Measurements from ENCODE around the gene DPEP3.

DPEP3 gene

DNA sequence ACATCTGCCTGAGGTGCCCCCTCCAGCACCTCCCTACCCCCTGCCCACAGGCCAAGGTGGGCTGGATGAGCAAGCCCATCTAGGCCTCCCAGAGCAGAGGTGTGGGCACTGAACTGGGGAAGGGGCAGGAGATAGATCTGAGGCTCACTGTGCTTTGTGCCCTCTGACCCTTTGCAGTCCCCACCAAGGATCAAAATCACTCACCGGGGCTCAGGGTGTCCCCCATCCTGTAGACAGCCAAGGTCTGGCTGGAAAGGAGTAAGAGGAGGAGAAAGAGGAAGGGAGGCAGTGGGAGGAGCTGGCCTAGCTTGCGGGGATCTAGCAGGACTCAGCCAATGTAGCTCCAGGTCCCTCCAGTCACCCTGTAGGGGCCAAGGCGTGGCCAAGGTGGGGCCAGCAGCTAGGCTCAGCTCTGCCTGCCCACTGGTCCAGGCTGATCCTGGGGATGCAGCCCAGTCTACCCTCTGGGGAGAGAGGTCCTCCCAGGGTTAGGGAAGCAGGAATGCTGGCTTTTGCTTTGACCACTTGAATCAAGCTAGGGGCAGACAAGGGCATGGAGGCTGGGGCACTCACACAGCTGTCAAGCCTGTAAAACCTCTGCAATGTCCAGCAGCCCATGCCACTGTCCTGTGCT is 13.6 kb downstream of the DPEP3 start:
- peak; percentile 57 for DNase-seq (ENCODE audit: low spot score)

DNA sequence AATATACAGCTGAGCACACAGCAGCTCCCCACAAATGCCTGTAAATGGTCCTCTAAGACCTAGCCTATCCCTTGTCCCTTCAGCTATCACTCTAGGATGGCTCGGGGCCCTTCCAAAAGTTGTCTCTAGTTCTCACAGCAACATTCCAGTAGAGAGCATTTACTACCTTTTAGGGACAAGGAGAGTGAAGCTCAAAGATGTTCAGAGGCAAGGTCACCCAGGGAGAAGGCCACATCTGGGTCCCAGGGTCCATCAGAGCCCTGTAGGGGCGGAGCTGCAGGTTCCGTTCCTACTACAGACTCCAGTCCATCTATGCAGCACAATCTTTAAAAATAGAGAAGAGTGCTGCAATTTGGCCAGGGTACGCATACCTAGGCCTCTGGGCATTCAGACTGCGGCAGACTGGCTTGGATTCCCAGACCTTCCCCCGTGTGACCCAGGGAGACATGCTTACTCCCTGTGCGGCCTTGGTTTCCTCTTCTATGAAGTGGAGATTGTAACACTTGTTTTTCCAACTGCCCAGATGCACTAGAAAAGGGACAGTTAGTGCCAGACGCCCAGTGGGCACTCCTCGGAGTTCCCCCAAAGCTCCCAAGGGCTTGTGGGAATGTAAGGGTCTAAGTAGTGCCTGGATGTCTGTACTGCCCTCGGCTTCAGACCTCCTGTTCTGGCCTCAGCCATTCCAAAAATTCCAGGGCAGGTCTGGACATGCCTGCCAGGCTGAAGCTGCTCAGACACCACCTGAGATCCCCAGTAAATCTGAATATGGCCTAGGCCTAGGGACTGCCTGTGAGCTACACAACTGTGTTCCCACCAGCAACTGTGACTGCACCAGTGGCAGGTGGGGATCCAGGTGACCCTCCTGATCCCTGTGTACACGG is 14.4 kb downstream of the DPEP3 start:
- DNase-seq (ENCODE audit: low spot score), result no peak

DNA sequence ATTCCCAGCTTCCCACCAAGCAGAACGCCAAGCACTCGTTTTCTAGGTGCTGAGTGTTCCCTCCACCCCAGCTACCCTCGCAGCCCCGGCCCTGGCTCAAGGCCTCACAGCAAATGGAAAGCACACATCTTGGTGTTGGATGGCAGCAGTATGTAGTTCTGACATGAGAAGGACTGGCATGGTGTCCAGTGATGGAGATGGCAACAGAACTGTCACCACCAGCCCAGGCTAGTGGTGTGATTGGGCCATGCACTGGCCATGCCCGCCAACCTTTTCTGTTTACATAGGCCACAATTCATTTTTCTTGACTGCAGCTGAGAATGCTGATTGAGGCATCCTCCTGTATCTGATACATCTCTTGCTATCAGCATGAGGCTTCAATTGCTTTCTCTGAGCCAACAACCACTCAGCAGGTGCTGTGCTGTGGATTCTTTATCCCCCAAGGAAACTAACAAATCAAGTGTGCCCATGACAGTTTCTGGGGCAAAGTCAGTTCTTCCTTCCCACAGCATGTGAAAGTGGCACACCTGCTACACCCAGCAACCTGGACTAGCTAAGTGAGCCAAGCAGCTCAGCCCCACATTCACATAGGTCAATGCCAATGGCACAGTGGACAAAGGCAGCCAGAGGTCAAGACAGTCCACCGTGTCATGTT is 15.7 kb downstream of the DPEP3 start:
- no peak for DNase-seq (ENCODE audit: low spot score)

DNA sequence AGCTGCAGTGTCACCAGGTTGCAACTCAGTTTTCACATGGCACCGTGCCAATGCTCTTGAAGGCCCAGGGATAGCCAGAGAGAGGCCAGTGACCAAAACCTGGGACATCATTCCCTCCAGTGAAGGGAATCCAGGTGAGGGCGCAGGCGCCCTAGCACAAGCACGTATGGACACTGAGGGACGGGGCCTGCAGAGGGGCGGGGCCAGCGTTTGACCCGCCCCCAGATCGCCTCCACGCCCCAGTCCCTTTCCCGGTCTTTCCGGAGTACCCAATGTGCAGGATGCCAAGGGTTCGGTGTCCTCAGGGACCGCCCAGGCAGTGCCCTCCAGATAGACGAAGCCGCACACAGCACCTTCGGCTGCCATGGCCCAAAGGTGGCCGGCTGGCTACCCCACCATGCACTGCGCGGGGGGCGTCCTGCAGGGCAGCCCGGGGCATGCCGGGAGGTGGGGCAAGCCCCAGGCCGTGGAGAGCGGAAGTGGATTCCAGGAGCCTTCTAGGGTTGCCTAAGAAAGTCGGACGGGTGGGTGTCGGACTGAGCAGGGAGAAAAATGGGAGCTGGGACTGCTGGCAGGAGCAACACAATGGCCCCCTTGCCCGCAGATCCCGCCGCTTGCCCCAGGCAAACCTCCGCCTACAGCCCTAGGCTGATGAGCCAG is 16.5 kb downstream of the DPEP3 start:
- no peak for DNase-seq (ENCODE audit: low spot score)

DNA sequence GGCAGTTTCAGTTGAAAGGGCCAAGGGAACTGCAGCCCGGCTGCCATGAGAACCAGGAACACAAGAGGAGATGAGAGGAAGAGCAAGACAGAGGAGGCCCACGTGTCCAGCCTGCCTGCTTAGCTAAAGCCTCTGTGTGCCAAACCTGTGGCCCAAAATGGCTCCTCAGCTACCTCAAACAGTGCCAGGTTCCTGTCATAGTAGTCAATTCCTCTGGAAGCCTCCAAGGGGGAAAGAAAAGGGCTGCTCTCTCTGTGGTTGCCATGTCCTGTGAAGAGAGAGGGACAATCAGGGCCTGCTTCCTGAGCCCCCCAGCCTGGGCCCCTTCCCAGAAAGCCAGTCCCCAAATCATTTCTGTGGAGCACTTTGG is 17.0 kb downstream of the DPEP3 start:
- DNase-seq (ENCODE audit: low spot score), result no peak

DNA sequence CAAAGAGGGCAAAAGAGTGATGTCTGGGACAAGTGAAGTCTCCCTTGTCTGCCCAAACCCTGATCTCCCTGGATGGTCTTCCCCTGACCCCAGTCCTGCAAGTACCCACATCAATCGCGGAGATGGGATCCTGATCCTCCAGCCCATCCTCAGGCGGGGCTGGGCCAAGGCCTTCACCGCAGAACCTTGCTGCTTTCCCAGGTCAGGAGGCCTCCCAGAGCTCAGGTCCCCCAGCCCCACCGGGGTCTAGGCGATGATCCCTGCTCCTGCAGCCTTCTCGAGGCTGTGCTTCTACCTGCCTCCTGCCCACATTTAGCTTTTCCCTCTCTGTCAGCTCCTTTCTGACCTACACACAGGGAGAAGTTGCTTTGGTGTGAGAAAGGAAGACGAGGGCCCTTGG is 18.2 kb downstream of the DPEP3 start:
- DNase-seq (ENCODE audit: low spot score), result no peak

DNA sequence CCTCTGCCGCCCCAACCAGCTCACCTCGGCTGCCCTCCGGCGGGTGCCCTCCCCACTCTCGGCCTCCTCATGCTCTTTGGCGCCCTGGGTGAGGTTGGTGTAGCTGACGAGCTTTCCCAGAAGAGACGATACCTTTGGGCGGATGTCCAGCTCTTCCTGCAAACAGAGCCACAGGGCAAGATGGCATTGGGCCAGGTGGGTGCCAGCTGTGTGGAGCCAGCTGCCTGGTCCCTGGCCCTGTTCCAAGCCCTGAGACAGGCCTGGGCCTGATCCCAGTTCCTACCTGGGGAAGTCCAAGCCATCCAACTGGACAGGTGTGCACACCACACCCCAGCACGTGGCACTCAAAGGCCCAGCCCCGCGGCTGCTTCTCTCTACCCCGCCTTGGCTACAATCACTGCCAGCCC is 18.7 kb downstream of the DPEP3 start:
- DNase-seq (ENCODE audit: low spot score), result no peak

DNA sequence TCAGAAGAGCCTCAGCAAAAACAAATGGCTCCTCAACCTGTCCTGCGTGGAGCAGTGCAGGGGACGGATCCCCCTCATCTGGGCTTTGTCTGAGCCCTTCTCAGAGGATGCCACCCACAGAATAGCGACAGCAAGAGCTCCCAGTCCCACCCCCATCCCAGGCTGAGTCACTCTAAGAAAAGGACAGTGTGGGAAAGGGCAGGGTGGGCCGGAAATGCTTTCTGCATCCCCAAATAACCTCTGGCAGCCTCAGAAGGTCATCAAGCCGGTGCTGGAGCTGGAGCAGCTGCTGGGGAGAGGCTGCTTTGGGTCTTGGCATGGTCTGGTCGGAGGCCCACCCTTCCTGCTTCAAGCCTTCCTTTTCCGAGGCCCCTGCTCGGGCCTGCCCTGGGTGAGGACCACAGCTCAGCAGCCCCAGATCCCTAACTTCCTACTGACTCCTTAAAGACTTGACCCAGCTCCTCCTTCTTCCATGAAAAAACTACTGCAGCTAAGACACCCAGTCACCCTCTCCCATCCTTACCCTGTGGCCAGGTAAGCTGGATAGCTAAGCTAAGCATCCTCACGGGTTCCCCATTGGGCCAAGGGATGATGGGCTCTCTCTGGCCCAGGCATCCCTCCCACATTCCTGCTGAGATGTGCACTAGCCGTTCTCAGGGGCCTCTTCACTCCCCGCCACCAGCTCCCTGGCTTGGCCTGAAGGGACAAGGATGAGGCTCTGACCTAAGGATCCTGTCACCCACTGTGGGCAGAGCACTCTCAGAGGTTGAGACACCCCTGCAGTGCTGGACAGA is 20.6 kb downstream of the DPEP3 start:
- DNase-seq (ENCODE audit: low spot score), result no peak

DNA sequence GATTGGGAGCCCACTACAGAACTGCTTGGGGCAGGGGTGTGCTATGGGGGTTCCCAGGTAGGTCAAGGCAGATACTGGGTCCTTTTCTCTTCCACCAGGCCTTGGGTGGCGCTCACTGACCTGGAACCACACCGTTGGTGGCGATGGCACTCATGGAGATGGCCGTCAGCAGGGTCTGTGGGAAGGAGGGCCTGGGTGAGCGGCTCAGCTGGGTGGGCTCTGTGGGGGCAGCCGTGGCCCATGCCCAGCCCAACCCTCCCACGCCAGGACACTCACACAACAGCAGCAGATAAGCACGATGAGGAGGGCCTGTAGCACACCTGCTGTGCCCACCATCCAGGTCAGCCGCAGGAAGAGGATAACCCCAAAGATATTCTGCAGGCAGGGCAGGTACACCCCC is 22.7 kb downstream of the DPEP3 start:
- no peak for DNase-seq (ENCODE audit: low spot score)

DNA sequence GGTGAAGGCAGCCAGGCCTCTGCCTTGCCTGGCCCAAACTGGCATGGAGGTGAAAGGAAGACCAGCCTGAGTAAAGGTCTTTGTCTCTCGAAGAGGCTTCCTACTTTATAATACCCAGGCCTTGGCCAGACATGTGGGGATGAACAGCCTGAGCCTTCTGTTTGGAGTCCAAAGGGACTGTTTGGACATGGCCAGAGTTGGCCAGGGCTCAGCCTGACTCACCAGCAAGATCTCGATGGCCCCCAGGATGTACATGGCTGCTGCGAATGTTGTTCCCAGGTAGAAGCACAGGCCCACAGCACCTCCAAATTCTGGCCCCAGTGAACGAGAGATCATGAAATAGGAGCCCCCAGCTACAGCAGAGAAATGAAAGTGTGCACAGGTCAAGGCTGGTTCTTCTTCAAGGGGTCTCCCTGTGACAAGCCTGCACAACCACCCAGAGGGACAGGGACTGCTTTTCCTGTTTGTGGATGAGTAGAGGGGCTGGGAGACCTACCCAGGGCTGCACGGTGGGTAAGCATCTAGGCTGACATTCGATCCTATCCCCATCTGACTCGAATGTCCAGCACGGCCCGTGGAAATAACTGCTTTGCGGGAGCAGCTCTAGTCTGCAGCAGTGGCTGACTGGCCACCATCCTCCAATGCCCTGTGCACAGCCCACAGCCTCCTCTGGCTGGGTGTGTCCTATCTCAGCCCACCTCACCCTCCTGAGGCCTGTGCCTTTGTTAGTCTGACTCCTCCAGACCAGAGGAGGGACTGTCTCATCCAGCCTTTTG is 25.7 kb downstream of the DPEP3 start:
- DNase-seq (ENCODE audit: low spot score), result no peak

DNA sequence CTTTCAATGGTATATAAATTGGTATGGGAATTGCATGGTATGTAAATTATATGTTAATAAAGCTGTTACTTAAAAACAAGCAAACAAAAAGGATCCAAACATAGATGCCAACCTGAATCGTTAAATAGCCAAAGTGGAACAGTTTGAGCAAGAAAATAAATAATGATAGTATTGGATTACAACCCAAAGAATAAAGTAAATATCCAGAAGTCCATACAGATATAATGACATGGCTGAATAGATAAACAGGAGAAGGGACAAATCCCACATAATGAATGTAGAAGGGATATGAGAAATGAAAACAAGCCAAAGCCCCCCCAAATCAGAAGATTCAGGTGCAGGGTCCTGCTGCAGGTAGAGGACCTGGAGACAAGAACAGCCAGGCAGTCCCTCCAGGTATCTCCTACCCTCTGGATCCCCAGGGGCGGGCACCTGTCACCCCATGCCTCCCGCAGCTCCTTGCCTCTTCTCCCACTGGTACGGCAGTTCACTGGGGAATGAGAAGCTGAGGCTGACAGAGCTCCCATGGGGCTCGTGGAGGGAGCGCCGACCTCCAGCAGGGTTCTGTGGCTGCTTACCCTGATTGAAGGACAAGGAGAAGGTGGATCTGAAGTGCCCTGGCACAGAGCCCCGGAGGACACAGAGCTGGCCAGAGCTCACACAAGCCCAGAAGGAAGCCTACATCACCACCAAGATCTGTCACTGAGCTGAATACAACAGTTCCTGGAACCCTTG is 26.5 kb downstream of the DPEP3 start:
- no peak for DNase-seq (ENCODE audit: low spot score)

DNA sequence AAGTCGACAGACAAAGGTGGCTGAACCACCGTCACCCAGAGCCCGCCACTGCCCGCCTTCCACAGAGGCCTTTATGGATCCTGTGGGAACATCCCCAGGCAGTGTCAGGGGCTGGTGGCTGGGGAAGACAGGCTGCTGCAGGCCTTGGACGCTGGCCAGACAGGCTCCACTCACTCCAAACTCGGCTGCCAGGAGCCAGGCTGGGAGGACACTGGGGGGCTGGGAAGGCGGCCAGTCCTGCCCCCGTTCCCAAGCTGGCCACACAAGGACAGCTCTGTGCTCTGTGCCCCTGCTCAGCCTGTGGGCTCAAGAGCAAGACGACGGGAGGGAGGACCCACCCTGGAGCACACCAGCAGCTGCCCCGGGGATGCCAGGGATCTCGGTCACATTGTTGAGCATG is 28.8 kb downstream of the DPEP3 start:
- no peak for DNase-seq (ENCODE audit: low spot score)

DNA sequence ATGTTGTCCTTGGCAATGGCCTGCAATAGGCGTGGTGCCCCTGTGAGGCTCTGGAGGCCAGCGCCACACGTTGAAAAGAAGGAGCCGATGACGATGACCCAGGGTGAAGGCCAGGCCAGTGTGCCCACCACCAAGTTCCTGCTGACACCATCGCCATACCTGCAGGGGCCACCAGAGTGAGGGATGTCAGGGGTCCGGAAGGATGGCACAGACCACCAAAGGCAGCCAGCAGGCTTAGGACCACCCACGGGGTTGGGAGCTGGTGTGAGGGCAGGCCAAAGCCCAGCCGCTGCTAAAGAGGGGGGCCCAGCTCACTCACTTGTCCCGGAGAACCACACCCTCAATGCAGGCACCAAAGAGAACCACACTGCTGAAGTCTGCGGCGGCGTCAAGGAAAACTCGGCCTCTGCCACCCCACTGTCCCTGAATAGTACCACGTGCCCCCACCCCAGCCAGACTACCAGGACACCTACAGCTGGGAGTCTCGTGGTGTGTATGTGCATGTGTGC is 29.9 kb downstream of the DPEP3 start:
- no peak for DNase-seq (ENCODE audit: low spot score)

DNA sequence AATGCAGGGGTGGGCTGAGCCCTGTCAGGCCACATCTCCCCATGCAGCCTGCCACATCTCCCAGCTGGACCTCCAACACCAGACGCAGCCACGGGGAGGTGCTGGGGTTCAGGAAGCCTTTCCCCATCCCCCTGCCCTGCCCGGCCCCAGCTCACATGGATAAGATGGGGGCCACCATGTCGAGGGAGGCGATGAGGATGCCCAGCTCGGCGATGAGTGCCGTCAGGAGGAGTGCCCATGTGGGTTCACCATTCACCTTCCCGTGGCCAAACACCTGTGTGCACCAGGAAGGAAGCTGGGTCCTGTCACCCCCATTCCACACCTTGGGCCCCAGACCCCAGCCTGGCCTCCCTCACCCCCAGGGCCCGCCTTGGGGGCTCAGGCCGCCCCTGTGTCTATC is 30.7 kb downstream of the DPEP3 start:
- no peak for DNase-seq (ENCODE audit: low spot score)

DNA sequence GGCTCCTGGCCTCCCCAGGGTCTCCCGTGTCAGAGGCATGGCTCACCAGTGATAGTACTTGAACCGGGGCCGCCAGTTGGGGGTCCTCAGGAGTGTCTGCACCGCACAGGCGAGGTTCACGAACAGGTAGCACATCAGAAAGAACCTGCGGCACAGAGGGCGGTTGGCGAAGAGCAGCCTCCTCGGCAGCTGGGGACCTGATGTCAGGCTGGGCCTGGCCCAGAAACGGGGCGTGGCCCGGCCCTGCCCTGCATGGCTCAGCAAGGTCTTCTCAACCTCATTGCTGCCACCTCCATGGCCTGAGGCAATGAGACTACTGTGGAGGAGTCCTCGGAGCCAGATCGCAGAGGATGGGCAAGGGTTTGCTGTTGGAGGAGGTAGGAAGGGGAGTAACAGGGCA is 32.3 kb downstream of the DPEP3 start:
- no peak for DNase-seq (ENCODE audit: low spot score)

DNA sequence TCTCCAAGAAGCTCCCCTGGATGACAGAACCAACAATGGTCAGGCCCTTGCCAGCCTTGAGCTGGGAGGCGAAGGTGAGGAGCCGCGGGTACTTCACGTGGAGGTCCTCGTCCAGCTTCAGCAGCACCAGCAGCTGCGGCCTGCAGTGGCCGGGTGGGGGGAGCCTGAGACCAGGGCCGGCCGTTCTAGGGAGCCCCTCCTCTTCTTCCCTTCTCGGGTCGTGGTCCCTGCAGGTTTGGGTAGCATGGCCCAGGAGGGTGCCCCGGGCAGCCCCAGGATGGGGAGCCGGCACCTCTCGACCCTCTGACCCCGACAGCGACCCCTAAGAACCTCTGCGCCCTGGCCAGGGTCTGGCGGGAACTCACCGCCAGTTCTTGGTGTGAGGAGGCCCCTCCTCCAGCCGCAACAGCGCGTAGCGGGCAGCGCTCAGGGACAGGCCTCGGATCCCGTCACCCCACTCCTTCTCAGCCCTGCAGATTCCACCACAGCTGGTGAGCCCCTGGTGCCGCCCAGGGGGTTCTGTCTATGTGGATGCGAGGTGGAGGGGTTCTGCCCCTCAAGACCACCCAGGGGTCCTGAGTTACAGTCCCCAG is 33.2 kb downstream of the DPEP3 start:
- no peak for DNase-seq (ENCODE audit: low spot score)

DNA sequence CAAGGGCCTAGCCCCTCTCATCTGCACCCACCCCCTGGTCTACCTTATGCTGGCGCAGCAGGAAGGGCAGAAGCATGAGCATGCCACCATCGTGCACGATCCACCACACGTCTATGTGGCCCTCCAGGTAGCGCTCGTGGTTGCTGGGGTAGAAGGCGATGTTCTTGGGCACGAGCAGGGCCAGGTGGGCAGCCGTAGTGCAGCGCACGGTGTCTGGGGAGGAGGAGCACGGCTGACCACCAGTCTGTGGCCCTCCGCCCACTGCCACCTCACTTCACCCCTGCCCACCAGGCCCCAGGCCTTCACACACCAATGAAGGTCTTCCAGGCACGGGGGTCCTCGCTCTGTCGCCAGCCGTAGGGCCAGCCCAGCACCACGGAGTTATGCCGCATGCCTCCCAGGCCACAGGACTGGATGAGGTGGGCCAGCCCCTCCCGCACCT is 34.1 kb downstream of the DPEP3 start:
- DNase-seq (ENCODE audit: low spot score), result no peak

DNA sequence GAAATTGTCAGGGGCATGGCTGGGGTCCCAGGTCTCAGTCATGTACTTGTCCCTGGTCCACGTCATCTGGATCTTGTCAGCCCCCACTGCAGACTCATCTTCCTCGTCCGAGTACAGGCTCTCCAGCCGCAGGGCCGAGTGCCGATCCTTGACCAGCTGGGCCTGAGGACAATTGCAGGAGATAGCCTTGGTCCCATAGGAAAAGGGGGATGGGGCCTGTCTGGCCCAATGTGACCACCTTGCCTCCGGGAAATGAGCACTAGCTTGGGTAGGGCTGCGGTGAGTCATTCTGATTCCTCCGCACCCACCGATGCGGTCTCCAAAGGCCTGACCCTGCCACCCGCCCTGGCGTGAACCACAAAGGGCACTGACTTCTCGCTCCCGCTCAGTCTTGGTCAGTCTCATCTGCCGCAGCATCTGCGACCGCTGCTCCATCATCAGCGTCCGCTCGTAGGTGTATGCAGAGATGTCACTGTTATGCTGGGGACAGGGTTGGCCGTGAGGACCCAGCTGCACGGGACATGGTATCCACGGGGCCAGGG is 34.8 kb downstream of the DPEP3 start:
- DNase-seq (ENCODE audit: low spot score), result no peak

DNA sequence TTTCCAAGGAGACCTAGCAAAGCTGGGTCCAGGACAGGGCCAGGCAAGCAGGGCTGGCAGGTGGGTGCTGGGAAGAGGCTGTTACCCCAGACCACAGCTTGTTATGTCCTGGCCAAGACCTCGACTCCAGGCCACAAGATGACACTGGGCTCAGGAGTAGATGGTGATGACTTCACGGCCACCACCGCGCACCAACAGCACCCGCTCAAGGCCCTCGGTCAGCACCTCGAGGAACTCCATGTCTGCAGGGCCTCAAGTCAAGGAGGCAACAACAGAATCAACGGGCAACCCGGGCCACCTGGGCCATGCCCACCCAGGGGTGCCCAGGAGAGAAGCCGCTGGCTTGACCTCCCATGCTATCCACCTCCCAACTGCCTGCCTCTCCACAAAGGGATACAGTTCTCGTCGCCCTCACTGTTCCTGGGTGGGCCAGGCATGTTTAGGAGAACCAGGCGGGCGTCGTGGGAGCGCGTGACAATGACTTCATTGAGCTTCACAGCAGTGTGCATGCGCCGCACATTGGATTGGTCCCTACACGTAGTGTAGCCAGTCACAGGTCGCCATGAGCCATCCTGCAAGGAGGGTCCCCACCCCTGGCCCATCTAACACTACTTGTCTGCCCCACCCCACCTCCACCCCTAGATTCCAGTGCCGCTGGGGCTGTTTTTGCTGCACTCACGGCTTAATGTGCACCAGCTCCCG is 35.5 kb downstream of the DPEP3 start:
- no peak for DNase-seq (ENCODE audit: low spot score)

Measured in LoVo (cell line).